Measurements from ENCODE around the gene NRL. TPM values are rescaled to one million over a fixed set of nuclear protein-coding genes. Genes with fewer than 3 reads are reported as not detected.

NRL gene
- total and polyA plus RNA-seq, 9 of the 15 experiments (the other 6 are each of a cell fraction or from before 2014, with no cell fraction given): 0.07 to 2.7 (median 1.4) TPM; not detected in 1

- TF ChIP-seq GABPA (tag; conservative IDR thresholded peaks at IDR 0.05; ENCODE audit: low read depth): no peak
- no peak for TF ChIP-seq ZNF561 (CRISPR knock-in tag; conservative IDR thresholded peaks at IDR 0.05)
- no peak for TF ChIP-seq CBX8 (IDR thresholded peaks at IDR 0.05; ENCODE audit: borderline replicate concordance, extremely low read depth, low read depth, low read length, poor library complexity, severe bottlenecking)
- no peak for TF ChIP-seq ZNF436 (CRISPR knock-in tag; IDR thresholded peaks at IDR 0.05)
- TF ChIP-seq SMAD3 (CRISPR knock-in tag; conservative IDR thresholded peaks at IDR 0.05): 0 out of 2 replicates have a peak, but pooled peaks have one; percentile 33
- TF ChIP-seq RAD51 (IDR thresholded peaks at IDR 0.05; ENCODE audit: borderline replicate concordance, low read depth): peak; percentile 91
- TF ChIP-seq HNRNPH1 (optimal IDR thresholded peaks at IDR 0.05; ENCODE audit: low read depth, low read length): no peak
- TF ChIP-seq ZC3H4 (CRISPR knock-in tag; IDR thresholded peaks at IDR 0.05; ENCODE audit: borderline replicate concordance): no peak
- no peak for TF ChIP-seq ZNF717 (CRISPR knock-in tag; IDR thresholded peaks at IDR 0.05)
- peak; percentile 37; the same call in 1 of the 2 replicates for TF ChIP-seq RNF2 (IDR thresholded peaks at IDR 0.05)
- peak; percentile 92 for TF ChIP-seq MGA (IDR thresholded peaks at IDR 0.05)
- TF ChIP-seq ZNF316 (IDR thresholded peaks at IDR 0.05): no peak
- TF ChIP-seq SMARCE1 (IDR thresholded peaks at IDR 0.05): no peak
- no peak for TF ChIP-seq ZNF3 (CRISPR knock-in tag; IDR thresholded peaks at IDR 0.05)
- no peak for TF ChIP-seq ZNF57 (CRISPR knock-in tag; IDR thresholded peaks at IDR 0.05)
- TF ChIP-seq MTA1 (IDR thresholded peaks at IDR 0.05; ENCODE audit: borderline replicate concordance): no peak
- no peak for TF ChIP-seq GABPB2 (CRISPR knock-in tag; conservative IDR thresholded peaks at IDR 0.05)
- TF ChIP-seq GATAD2B (IDR thresholded peaks at IDR 0.05; ENCODE audit: borderline replicate concordance): no peak; the same call in 1 of the 2 replicates
- no peak for TF ChIP-seq ZNF282 (CRISPR knock-in tag; IDR thresholded peaks at IDR 0.05)
Observed at GRCh38 chr14:24114532-24115421, at the start of gene NRL, which contains the start of gene DCAF11 (continued).
